ENCODE data around the gene NBPF26.
"Not testable (repeated sequence)": the region's sequence is repeated elsewhere in the genome, so short reads cannot be mapped to it uniquely, and the experiment has no call there.

NBPF26 gene

DNA sequence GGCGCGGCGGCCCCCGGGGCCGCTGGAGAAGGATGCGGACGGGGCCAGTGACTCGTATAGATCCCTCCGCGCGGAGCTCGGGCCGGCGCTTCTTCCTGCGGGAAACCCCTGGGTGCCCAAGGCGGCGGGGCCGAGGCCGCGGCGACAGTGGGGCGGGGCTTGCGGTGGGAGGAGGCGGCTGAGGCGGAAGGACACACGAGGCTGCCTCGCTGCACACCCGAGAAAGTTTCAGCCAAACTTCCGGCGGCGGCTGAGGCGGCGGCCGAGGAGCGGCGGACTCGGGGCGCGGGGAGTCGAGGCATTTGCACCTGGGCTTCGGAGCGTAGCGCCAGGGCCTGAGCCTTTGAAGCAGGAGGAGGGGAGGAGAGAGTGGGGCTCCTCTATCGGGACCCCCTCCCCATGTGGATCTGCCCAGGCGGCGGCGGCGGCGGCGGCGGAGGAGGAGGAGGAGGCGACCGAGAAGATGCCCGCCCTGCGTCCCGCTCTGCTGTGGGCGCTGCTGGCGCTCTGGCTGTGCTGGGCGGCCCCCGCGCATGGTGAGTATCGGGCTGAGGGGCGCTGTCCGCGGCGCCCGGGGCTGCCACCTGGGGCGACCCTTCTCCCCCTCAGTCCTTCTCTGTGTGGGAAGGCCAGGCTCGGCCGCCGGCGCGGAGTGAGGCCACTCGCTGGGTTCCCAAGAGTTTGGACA, at the start of gene NBPF26:
Gene NBPF26 (plus strand): TSS at position 231 of the 688 bp plus-strand sequence.
- not testable (repeated sequence) for FAIRE-seq

DNA sequence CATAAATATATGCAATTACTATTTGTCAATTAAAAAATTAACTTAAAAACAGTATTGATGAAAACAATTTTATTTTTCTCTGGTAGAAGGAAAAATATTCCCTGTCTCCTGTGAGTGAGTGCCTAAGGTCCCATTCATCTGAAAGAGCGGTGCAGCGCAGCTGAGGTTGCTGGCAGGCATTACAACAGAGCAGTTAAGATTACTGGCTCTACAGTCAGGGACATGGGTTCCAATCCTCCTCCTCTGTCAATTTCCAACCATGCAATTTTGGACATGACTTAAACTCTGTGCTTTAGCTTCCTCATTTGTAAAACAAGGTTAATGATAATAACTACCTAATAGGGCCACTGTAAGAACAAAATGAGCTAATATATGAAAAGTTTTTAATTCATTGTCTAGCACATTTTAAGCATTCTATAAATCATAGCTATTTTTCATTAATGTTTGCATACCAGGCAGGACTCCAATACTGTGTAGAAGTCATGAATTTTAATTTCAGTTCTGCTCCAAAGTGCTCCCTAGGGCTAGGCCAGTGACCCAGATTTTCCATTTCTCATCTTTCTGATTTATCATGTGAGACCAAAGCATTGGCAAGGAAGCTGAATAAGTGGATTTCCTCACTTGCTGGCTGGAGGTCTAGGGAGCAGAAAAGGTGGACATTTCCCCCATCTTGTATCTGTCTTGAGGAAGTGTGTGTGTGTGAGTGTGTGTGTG, 43.5 kb upstream of the NBPF26 start:
- FAIRE-seq = not testable (repeated sequence)

DNA sequence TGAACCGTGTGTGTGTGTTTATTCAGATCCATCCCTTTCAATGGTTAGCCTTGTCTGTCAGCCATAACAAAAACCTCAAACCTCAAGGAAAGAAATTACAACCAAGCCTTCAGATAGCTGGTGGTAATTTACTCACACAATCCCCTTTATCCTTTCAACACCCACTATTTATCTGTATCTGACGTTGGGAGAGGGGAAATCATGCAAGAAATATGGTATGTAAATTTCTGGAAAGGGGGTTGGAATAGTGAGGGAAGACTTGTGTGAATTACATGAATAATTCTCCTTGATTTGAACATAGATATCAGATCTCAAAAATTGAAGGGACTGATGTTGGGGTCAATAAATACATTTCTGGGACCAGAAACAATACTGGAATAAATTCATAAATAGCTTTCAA, 42.8 kb upstream of the NBPF26 start:
- not testable (repeated sequence) for FAIRE-seq

DNA sequence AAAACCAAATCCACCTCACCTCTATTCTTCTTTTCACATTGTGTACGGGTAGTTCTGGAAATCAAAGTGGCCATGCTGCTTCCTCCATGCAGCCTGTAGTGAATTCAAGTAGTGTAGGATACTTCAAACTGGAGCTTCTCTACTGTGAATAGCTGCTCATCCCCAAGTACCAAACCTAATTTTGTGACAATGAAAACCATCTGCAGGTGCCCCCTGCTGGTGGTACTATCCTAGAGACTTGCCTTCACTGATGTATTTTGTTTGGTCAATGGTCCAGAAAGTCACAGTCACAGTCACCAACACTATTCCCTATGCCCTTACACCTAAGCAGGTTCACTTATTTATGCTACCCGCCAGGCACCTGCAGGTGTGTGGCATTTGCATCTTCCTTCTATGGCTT, 39.3 kb upstream of the NBPF26 start:
- not testable (repeated sequence) for FAIRE-seq

DNA sequence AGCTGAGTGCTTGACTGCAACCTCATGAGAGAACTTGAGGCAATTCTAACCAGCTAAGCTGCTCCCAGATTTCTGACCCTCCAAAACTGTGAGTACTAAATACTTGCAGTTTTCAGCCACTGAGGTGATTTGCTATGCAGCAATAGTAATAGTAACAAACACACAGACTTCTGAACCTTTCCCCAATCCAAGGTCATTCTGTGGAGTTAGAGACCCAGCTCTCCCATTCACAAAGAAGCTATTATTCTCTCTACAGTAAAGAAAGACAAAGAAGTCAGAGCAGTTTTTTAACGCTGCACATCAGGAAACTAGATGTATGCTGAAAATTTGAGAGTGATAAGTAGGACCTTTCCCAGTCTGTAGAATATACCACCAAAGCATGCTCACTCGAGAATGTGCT, 38.1 kb upstream of the NBPF26 start:
- FAIRE-seq = not testable (repeated sequence)

DNA sequence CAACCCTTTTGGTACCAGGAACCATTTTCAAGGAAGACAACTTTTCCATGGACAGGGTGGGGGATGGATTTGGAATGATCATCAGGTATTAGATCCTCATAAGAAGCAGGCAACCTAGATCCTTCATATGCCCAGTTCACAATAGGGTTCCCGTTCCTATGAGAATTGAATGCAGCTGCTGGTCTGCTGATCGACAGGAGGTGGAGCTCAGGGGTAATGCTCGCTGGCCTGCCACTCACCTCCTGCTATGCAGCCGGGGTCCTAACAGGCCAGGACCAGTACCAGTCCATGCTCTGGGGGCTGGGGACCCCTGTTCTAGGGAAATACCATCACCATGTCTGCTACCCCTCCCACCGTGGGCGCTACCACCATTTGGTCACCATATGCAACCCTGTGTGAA, 36.5 kb upstream of the NBPF26 start:
- FAIRE-seq = not testable (repeated sequence)

DNA sequence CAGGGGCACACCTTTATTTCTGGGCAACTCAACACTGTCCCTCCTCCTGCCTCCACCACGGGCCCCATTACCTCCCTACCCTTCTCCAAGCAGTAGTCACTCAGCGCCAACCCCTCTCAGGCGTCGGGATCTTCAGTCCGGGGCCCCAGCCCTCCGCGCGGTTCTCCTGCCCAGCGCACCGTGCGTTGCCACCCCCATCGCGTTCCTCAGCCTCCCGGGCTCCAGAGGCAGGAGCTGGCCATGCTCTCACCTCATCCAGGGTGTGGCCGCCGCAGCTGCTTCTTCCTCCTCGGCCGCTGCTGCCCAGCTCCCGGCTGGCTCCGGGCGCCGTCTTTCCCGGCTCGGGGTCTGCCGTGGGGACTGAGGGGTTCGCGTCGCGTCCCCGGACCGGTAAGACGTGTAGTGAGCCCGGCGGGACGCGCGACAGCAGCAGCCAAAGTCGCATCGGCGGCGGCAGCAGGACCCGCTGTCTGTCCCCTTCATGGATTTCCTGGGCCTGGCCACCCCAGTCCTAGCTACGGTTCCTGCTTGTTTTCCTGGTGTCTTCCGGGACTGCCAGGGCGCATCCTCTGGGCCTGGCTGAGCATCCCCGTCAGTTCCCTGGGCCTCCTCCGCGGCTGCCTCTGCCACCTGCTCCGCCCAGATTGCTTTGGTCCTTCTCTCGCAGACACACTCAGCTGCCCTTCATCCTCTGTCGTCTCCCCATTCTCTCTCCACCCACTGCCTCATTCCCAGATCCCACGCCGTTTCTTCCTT, 22.8 kb upstream of the NBPF26 start:
- FAIRE-seq = not testable (repeated sequence)

DNA sequence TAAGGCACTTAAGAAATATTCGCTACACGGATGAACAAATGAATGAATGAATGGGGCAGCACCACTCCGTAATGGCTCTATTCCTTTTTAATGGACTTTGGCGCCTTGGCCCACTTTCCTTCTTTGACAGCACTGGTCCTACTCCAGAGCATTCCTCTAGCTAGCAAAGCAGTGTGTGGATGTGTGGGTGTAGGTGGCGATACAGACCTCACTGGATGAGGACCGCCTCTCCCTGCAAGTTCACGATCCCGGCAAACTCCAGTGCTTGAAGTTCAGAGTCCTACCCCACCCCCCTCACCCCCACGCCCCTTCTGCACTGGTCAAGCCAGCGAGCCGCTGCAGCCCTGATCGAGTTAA, 409 bp upstream of the NBPF26 start:
- not testable (repeated sequence) for FAIRE-seq

DNA sequence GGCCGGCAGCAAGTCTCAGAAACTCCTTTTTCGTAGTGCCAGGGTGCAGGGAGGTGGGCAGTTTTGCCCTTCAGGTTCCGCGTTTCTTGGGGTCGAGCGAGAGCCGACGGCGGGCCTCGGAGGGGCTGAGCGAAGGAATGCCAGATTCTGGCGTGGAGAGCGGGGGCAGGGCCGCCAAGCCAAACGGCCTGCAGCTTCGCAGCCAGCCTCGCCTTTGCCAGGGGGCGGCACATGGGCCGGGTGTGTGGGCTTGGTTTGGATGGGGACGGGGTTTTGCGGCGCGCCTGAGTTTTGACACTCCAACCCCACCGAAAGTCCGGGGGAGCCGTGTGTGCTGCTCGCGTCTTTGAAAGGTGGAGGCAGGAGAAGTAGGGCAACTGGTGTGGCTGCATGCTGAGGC, 762 bp downstream of the NBPF26 start:
- not testable (repeated sequence) for FAIRE-seq

DNA sequence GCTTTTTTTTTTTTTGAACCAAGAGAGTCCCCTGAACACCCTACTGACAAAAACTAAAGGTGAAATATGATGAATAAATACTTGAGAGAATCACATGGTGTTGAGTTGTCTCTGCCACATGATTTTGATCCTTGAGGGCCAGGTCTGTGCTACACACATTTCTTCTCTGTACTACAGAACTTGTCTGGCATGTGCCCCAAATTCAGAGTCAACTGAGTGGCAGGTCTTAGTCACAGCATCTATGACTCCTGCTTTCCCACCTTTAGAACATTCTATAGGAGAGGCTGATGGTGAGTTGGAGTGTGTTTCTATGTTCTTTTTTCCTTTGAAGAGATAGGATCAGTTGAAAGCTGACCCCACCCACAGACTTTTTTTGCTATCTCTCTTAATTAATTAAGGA, 5.1 kb downstream of the NBPF26 start:
- FAIRE-seq = not testable (repeated sequence)

DNA sequence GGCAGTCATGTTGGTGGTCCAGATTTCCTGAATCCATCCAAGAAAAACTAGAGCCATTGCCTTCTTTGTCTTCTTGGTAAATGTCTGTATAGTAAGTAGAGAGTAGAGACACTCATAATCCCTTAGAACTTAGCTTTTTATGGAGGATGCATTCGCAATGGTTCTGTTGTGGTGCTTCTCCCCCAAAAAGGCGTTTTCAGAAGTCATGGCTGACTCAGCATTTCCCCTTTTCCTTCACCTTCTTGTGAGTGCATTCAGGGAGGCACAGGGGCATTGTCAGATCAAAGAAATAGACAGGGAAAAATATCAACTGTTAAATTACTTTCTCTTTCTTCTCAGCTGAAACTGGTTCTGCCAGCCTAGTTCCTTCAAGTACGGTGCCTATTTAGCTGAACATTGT, 45.3 kb downstream of the NBPF26 start:
- not testable (repeated sequence) for FAIRE-seq

DNA sequence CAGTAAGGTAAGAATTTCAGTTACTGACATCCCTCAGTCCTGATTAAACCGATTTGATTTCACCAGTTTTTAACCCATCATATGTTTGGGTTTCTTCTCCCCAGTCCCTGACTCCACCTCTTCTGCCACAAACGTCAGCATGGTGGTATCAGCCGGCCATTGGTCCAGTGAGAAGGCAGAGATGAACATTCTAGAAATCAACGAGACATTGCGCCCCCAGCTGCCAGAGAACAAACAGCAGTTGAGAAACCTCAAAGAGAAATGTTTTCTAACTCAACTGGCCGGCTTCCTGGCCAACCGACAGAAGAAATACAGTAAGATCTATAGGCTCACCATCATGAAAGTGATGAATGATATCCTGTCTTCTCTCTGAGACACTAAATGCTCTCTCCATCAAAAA, 81.7 kb downstream of the NBPF26 start:
- FAIRE-seq = not testable (repeated sequence)

DNA sequence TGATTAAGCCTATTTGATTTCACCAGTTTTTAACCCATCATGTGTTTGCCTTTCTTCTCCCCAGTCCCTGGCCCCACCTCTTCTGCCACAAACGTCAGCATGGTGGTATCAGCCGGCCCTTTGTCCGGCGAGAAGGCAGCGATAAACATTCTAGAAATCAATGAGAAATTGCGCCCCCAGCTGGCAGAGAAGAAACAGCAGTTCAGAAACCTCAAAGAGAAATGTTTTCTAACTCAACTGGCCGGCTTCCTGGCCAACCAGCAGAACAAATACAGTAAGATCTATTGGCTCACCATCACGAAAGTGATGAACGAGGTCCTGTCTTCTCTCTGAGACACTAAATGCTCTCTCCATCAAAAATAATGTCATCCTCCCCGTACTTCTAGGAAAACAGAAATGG, 88.1 kb downstream of the NBPF26 start:
- not testable (repeated sequence) for FAIRE-seq

DNA sequence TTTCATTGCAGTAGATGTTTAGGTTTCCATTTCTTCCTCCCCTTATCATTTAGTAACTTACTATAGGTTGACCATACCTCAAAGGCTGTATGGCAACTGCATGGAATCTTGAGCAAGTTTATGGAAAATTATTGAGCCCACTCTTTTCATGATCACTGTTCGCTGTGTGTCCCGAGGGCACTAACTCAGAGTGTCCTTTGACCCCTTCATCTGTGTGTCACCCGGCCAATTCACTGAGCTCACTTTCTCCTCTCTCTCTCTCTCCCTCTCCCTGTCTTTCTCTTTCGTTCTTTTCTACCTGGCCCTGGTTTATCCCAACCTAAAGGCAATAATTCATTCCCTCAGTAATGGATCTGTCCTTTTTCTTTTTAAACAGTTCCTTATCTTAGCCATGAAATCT, 101.3 kb downstream of the NBPF26 start:
- not testable (repeated sequence) for FAIRE-seq

DNA sequence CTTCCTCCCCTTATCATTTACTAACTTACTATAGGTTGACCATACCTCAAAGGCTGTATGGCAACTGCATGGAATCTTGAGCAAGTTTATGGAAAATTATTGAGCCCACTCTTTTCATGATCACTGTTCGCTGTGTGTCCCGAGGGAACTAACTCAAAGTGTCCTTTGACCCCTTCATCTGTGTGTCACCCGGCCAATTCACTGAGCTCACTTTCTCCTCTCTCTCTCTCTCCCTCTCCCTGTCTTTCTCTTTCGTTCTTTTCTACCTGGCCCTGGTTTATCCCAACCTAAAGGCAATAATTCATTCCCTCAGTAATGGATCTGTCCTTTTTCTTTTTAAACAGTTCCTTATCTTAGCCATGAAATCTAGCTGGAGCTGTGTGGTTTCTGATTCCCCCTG, 102.9 kb downstream of the NBPF26 start:
- not testable (repeated sequence) for FAIRE-seq

DNA sequence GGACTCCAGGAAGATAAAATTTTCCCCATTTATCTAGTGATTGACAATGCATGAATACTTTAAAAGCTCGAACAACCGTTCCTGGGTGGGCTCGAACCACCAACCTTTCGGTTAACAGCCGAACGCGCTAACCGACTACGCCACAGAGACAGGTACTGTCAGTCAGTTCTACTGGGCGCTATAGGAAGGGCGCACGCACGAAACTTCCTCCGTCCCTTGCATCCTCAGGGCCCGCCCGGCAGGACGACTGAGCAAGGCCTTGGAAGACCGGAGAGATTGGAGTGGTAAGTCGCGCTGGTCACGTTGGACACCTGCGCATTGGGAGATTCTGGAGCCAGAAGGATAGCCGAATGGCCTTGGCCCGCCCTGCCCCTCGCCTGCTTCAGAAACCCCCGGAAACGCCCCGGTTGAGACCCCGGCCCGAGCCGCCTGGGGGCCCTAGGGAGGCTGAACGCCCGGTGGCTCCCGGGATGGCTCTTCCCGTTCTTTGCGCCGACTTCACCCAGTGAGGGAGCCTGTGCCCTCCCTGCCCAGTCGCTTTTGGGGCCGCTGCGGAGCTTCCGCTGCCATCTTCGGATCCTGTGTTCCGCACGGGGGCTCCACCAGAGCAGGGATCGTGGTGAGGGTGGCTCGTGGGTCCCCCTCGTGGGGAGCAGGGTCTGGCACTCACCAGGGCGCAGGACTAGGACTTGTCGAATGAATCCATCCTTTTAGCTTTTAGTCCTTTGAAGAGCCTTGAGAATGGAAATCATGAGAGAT, 120.6 kb downstream of the NBPF26 start:
- not testable (repeated sequence) for FAIRE-seq

DNA sequence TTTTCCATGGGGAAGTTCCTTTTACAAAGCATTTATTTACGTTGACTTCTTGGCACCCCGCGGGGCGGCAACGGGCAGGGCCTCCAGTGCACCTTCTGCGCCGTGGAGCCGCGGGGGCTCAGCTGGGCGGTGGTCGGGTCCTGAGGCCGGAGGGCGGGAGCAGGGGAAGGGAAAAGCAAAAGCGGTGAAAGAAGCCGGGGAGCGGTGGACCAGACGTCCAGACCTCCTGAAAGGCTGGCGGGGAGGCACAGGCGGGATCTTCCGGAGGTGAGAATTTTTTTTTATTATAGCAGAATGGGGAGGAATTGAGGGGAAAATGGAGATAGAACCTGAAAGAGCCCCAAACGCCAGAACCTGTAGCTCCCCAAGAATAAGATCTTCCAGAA, 121.2 kb downstream of the NBPF26 start:
- not testable (repeated sequence) for FAIRE-seq

DNA sequence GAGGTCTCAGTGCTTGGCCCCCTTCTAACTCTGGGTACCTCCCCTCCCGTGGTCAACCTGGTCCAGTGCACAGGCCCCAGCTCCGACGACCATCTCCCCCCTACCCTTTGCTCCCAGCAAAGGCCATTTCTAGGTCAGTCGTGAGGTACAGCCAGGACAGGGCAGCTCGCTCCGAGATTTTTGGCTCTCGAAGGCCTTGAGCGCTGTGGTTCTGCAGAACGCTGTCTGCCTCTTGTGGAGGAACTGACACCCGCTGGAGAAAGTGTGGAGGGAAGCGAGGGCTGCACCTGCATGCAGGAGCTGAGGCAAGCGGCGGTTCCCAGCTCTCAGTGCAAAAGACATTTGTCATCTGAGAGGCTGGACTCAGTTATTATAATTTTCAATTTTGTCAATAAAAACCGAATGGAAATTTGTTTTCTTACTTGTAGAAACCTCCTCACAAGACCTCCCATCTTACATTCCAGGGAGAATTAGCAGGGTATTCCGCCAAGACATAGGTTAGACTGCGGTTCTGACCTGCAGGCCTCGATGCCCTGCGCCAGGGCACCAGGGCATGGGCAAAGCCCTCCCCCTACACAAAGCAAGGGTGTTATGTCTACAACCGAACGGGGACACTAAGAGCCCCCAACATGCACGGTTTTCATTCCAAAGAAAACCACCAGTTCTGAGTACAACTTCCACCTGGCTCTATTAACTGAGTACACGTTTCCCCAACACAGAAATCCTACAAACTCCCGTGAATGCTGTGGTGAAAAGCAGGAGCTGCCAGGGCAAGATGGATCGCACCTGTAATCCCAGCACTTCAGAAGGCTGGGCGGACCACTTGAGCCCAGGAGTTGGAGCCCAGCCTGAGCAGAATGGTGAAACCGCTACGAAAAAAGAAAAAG, 125.9 kb downstream of the NBPF26 start:
- FAIRE-seq = not testable (repeated sequence)

DNA sequence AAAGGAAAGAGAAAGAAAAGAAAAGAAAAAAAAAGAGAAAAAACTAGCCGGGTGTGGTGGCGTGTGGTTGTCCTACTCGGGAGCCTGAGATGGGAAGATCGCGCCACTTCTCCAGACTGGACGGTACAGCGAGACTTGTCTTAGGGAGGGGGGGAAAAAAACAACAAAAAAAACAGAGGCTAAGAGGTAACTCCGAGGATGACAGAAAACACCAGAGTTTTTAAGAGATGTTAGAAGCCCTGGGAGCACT, 126.5 kb downstream of the NBPF26 start:
- not testable (repeated sequence) for FAIRE-seq

DNA sequence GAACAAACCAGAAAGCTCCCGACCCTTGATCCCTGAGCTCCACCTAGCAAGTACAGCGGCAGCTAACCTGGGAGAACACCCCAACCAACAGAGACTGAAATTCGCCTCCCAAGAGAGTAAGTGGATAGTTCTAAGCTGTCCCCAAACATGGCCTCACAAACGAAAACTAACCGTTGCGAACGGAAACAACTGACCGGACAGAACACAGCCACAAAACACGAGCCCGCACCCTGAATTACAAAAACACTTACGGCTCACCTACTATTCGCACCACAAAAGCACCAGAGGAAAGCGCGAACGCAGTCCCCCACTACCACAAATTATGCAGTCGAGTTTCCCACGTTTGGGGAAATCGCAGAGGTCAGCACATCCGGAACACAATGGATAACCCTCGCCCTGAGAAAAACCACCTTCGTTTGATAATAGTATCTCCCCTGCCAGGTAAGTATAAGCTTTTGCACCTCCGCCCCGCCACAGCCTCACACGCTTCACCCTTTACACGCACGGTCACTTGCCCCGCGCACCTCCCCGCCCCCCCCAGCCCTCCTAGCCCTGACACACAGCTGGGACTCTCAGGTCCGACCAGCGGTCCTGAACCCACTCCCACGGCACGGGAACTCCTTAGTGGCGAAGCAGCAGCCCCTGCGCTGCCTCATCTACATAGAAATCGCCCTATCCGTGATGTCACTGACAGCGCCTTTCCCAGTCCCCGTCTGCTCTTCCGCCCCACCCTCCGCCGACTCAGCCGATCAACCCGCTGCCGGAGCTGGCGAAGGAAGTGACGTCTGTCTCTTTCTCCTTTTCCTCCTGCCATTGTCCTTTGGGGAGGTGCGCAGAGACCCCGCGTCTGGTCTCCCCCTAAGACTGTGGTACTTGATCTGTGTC, 127.0 kb downstream of the NBPF26 start:
- FAIRE-seq = not testable (repeated sequence)

DNA sequence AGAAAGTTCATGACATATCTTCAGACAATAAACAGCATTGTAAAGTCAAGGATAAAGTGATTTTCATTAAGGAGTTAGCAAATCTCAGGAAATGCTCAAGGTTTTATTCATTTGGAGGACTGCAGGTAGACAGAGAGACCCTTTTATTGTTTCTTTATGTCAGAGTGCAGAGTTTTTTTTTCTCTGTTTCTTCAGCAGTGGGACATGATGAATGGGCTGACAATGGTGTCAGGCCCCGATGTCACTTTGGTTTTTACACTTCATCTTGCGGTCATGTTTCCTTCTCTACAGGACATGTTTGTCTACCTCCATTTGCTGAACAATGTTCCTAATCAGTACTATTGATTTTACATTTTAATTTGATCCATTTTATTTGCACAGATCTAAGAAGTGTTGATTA, 134.4 kb downstream of the NBPF26 start:
- FAIRE-seq = not testable (repeated sequence)

Measured in colon (tissue), 2 donors.